Kidney (tissue), 14 donors: ENCODE measurements around the gene ANKRD31. TPM values are rescaled to one million over a fixed set of nuclear protein-coding genes. Genes with fewer than 3 reads are reported as not detected.
A peak's percentile ranks its signal among the peaks of the same experiment; 100 is the strongest.
"Not testable (repeated sequence)": the region's sequence is repeated elsewhere in the genome, so short reads cannot be mapped to it uniquely, and the experiment has no call there.

Experiments
- DNase-seq, 5 donors: peaks; one replicate each; pipeline ENCODE4 v3.0.0-alpha.2; 2013 to 2020
- FAIRE-seq: peaks from 2 replicates; lab custom pipeline; 2012; peaks lifted over from hg19 to GRCh38; lab: Jason Lieb, UNC
- H3K27ac ChIP-seq, 2 donors: one replicate each; pipeline ENCODE4 v1.7.0; 2013; ENCODE audit warnings: low read depth in 2 of 2, low read length in 2 of 2, inconsistent platforms in 1 of 2
- H3K27me3 ChIP-seq: one replicate; pipeline ENCODE4 v1.7.1; 2013; ENCODE audit warnings: low read length, inconsistent platforms; ENCODE audit not compliant: control insufficient read depth, insufficient read depth
- H3K36me3 ChIP-seq, 3 donors: one replicate each; pipeline versions ENCODE4 v1.7.0 to v1.7.1; 2013; ENCODE audit warnings: low read length in 3 of 3, control low read depth in 1 of 3, inconsistent platforms in 1 of 3; ENCODE audit not compliant: insufficient read depth in 3 of 3, control insufficient read depth in 2 of 3
- H3K4me1 ChIP-seq, 3 donors: one replicate each; pipeline versions ENCODE4 v1.7.0 to v1.7.1; 2013; ENCODE audit warnings: low read length in 3 of 3, inconsistent platforms in 1 of 3, low read depth in 1 of 3; ENCODE audit not compliant: control insufficient read depth in 2 of 3, insufficient read depth in 2 of 3
- H3K4me3 ChIP-seq, 3 donors: one replicate each; pipeline versions ENCODE4 v1.7.0 to v1.8.1; 2013; ENCODE audit warnings: low read length in 3 of 3, control low read depth in 1 of 3, inconsistent platforms in 1 of 3
- H3K9ac ChIP-seq, 3 donors: one replicate each; pipeline versions ENCODE4 v1.7.0 to v1.7.1; 2013; ENCODE audit warnings: low read length in 3 of 3, control low read depth in 1 of 3, inconsistent platforms in 1 of 3
- H3K9me3 ChIP-seq, 3 donors: one replicate each; pipeline versions ENCODE4 v1.7.0 to v1.7.1; 2013; ENCODE audit warnings: low read length in 3 of 3, control low read depth in 1 of 3, inconsistent platforms in 1 of 3; ENCODE audit not compliant: control insufficient read depth in 2 of 3, insufficient read depth in 1 of 3
- intact Hi-C: fragments of 100-400 bp; cut with DNase I; formaldehyde crosslinking; loops from one replicate; pipeline ENCODE4 v1.11.1; 2022
- polyA plus RNA-seq: library from polyadenylated mRNA; stranded (reverse); fragments of 350-450 nt; fragmentation: Illumina TruSeq; extraction: RNeasy Lipid Tissue Mini Kit (QIAGEN cat#74804); gene quantifications from one replicate; pipeline ENCODE4 v1.2.3, GENCODE V29; 2014; ENCODE audit warnings: low read depth, low replicate concordance; ENCODE audit not compliant: insufficient read depth
- total RNA-seq: library from RNA; stranded (reverse); fragmentation: NEBNext Ultra II Directional; extraction: Animal tissue kit (Norgen Biotek cat#: 25700); gene quantifications from one replicate; pipeline ENCODE4 v1.2.1, GENCODE V29; 2021
- TF ChIP-seq, protein P1 (sequence below): IDR thresholded peaks from 3 replicates; pipeline ENCODE4 v1.5.1; 2012; ENCODE audit warnings: mild to moderate bottlenecking, moderate library complexity, borderline replicate concordance; ENCODE audit not compliant: insufficient read depth; ENCODE audit errors: extremely low read depth
- donor health status: control.
- donor health status: control.
- donor health status: control.
- donor health status: control.
- donor health status: control.
- donor health status: DM: yes; HTN: yes; CAD: no.
- donor health status: Normal renal cell carcinoma (clear cell type).

The ANKRD31 gene
- total and polyA plus RNA-seq, 2 donors from 2014 or later = 0.17 to 0.38 TPM

DNA sequence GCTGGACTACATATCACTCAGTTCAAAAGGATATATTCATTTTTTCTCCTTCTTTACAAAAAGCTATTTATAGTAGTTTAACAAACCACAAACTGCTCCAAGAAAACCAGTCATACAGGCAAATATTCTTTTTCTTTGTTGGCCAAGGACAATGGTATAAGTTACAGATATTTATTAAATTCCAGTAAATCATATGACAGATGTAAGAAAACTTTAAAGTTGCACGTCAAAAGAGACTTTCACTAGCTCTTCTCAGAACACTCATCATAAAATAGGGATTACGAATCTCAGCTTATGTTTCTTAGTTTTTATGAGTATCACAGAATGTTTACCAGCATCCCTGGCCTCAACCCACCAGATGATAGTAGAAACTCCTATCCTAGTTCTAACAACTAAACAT is 67.2 kb downstream of the ANKRD31 start:
- Histone ChIP-seq H3K36me3 (no peaks in the 10 kb centered on the region), H3K27me3 (no peaks in the 10 kb centered on the region), H3K4me1 (no peaks in the 10 kb centered on the region), H3K9ac (no peak overlapping the region), H3K9me3 (no peaks in the 10 kb centered on the region), H3K27ac (no peak overlapping the region), H3K4me3 (no peak overlapping the region)
- no peak for FAIRE-seq
- intact Hi-C loops = no loop called here
- TF ChIP-seq, protein P1, sequence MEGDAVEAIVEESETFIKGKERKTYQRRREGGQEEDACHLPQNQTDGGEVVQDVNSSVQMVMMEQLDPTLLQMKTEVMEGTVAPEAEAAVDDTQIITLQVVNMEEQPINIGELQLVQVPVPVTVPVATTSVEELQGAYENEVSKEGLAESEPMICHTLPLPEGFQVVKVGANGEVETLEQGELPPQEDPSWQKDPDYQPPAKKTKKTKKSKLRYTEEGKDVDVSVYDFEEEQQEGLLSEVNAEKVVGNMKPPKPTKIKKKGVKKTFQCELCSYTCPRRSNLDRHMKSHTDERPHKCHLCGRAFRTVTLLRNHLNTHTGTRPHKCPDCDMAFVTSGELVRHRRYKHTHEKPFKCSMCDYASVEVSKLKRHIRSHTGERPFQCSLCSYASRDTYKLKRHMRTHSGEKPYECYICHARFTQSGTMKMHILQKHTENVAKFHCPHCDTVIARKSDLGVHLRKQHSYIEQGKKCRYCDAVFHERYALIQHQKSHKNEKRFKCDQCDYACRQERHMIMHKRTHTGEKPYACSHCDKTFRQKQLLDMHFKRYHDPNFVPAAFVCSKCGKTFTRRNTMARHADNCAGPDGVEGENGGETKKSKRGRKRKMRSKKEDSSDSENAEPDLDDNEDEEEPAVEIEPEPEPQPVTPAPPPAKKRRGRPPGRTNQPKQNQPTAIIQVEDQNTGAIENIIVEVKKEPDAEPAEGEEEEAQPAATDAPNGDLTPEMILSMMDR = no peak
- no peak for DNase-seq

DNA sequence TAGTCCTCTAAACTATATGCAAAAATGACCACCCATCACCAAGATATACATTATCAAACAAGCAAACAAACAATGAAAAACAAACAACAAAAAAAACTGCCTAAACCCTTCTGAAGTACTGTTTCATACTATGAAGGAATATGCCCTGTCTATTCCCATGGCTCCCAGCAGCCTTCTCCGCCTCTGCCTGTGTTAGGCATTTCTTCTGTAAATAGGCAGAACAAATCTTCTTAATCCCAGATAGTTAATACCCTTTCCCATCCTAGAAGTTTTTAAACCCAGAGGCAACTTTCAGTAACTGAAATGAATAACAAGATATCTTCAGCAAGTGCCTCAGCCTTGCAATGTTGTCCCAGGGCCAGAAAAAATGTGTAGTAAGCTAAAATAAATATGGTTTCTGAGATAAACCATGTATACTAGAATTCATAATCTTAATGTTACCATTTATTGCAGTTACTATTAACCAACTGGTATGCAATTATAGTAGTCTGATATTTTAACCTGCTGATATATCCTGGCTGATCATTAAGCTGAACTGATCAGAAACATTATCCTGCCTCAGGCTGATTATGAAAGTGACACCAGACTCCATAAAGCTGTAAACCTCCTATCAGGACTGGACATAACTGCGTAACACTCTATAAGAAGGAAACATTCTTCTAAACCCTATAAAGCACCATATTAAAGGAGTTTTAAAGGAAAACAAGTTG is 68.5 kb downstream of the ANKRD31 start:
- no peak for FAIRE-seq
- H3K36me3 ChIP-seq = no peaks in the 10 kb centered on the region
- intact Hi-C loops = no loop called here
- no peak overlapping the region for H3K4me3 ChIP-seq
- H3K27ac ChIP-seq = no peak overlapping the region
- no peaks in the 10 kb centered on the region for H3K27me3 ChIP-seq
- no peaks in the 10 kb centered on the region for H3K9me3 ChIP-seq
- no peak for DNase-seq
- H3K4me1 ChIP-seq = no peaks in the 10 kb centered on the region
- H3K9ac ChIP-seq = no peak overlapping the region
- TF ChIP-seq, protein P1 = no peak

GRCh38 chr5:75167345-75167744 is 69.3 kb downstream of the ANKRD31 start:
- DNase-seq (no peak), FAIRE-seq (no peak)
- Histone ChIP-seq H3K4me1 (no peaks in the 10 kb centered on the region), H3K4me3 (no peak overlapping the region), H3K36me3 (no peaks in the 10 kb centered on the region), H3K27ac (no peak overlapping the region), H3K27me3 (no peaks in the 10 kb centered on the region), H3K9me3 (no peaks in the 10 kb centered on the region), H3K9ac (no peak overlapping the region)
- TF ChIP-seq, protein P1 = no peak
- intact Hi-C loops = no loop called here

DNA sequence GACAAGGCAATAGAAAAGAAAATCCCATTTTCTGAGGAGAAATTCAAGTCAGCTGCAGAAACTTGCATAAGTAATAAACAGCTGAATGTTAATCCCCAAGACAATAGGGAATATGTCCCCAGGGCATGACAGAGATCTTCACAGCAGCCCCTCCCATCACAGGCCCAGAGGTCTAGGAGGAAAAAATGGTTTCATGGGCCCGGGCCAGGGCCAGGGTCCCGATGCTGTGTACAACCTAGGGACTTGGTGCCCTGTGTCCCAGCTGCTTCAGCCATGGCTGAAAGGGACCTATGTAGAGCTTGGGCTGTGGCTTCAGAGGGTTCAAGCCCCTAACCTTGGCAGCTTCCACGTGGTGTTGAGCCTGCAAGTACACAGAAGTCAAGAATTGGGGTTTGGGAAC is 75.2 kb downstream of the ANKRD31 start:
- DNase-seq = peak in 1 of 5 donors; percentile 22
- H3K4me1 ChIP-seq, H3K4me3 ChIP-seq, H3K27ac ChIP-seq, intact Hi-C loops, H3K9ac ChIP-seq, H3K36me3 ChIP-seq, FAIRE-seq, H3K27me3 ChIP-seq: not testable (repeated sequence)
- H3K9me3 ChIP-seq = peaks cover 0 to 10% (median 0%) of the 10 kb centered on the region in 3 donors
